ENCODE data around the gene VENTX.

The VENTX gene, protein sequence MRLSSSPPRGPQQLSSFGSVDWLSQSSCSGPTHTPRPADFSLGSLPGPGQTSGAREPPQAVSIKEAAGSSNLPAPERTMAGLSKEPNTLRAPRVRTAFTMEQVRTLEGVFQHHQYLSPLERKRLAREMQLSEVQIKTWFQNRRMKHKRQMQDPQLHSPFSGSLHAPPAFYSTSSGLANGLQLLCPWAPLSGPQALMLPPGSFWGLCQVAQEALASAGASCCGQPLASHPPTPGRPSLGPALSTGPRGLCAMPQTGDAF

DNA sequence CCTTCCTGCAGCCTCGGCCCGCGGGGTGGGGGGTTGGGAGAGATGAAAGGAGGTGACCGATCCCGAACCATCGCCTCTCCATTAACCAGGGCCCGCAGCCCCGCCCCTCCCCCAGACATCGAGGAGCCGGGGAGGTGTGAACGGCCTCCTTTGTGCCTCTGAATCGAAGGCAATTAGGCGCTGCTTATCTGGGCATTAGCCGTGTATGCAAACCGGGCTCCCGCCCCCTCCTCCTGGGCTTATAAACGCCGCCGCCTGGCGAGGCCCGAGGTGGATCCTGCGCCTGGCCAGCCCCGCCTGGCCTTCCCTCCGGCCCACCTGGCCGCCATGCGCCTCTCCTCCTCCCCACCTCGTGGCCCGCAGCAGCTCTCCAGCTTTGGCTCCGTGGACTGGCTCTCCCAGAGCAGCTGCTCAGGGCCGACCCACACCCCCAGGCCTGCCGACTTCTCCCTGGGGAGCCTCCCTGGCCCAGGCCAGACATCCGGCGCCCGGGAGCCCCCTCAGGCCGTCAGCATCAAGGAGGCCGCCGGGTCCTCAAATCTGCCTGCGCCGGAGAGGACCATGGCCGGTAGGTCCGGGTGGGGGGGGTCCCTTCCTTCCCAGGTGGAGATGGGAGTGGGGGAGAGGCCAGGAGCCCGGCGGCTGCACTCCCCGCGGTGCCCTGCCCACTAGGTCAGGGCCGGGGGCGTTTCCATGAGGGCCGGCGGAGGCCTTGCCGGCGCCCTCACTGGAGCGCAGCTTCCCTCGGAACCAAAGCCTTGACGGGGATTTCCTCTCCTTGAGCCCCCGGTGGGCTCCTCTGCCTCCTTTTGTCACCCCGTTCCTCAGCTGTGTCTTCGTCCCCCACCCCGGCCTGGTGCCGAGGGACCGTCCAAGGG is at the start of gene VENTX:
TSS of gene VENTX (plus strand) at position 268 of the 878 bp plus-strand sequence. CDS start at position 328, 60 bp downstream.
- DNase-seq = no peak

DNA sequence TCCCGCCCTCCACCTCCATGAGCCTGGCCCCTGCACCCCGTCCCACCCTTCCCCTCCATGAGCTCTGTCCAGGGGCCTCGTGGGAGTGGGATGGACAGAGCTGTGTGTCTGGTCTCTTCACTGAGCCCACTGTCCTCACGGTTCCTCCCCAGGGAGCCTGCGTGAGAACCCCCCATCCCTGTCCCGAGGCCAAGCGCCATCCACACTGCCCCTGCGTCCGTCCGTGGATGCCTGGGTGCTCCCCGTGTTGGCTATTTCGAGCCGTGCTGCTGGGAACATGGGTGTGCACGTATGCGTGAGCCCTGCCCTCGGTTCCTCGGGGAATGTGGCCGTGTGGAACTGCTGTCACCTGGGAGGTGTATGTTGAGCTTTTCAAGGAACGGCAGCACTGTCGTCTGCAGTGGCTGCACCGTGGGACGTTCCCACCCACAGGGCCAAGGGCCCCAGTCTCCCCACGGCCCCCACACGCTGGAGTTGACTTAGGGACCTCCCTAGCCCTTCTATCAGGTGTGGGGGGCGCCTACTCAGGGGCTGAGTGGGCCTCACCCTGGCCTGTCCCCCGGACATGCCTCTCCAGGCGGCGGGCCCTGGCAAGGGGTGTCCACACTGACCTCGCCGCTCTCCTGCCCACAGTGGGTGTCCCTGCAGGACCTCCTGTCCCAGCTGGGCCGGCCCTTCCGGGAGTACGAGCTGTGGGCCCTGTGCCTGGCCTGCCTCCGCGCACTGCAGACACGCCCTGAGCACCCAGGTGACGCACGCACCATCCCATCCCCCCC is 49.6 kb upstream of the VENTX start:
- no peak for DNase-seq

GRCh38 chr10:133189256-133189655 is 48.4 kb upstream of the VENTX start:
- no peak for DNase-seq

DNA sequence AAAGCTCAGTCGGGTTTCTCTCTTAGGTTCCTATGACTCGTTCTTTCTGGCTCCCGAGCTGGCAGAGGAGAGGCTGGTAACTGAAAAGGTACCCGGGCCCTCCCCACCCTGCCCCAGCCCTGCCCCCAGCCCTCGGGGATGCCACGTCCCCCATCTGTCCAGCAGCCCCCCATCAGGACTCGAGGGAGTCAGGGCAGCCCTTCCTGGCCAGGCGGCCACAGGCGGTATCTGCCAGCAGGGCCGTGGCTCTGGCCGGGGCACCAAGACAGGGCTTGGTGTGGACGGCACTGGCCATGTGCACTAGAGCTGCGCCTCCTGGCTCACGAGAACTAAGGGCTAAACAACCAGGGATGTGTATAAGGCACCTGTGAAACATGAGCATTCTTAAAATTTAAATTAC is 47.9 kb upstream of the VENTX start:
- DNase-seq = no peak

DNA sequence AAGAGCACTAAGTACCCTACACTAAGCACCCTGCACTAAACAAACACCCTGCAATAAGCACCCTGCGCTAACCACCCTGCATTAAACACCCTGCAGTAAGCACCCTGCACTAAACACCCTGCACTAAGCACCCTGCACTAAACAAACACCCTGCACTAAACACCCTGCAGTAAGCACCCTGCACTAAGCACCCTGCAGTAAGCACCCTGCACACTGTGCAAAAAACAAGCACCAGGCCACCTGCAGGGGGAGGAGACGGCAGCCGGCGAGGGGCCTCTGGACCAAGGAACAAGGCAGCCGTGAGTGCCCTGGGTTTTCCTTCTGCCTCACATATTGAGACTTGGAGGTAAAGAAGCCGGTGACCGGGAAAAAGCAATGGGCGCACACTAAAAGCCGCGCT is 47.4 kb upstream of the VENTX start:
- DNase-seq = no peak

- no peak for DNase-seq
Measured at GRCh38 chr10:133191651-133192050, 46.0 kb upstream of the VENTX start.

DNA sequence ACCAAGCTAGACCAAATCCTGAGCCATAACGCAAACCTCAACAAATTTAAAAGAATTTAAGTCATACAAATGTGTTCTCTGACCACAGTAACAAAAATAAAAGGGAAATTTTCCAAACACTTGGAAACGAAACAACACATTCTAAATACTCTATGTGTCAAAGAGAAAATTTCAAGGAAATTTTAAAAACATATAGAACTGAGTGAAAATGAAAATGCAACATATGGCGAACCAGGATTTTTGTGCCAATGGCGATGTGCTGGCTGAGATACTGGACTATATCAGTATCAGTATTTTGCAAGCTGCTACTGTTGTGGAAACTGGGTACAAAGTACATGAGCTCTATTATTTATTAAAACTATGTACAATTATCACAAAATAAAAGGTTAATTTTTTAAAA is 43.5 kb upstream of the VENTX start:
- no peak for DNase-seq

- no peak for DNase-seq
Measured at GRCh38 chr10:133195096-133195495, 42.6 kb upstream of the VENTX start.

- DNase-seq = no peak
Measured at GRCh38 chr10:133195611-133196010, 42.0 kb upstream of the VENTX start.

- DNase-seq = no peak
Measured at GRCh38 chr10:133196221-133196915, 41.3 kb upstream of the VENTX start.

DNA sequence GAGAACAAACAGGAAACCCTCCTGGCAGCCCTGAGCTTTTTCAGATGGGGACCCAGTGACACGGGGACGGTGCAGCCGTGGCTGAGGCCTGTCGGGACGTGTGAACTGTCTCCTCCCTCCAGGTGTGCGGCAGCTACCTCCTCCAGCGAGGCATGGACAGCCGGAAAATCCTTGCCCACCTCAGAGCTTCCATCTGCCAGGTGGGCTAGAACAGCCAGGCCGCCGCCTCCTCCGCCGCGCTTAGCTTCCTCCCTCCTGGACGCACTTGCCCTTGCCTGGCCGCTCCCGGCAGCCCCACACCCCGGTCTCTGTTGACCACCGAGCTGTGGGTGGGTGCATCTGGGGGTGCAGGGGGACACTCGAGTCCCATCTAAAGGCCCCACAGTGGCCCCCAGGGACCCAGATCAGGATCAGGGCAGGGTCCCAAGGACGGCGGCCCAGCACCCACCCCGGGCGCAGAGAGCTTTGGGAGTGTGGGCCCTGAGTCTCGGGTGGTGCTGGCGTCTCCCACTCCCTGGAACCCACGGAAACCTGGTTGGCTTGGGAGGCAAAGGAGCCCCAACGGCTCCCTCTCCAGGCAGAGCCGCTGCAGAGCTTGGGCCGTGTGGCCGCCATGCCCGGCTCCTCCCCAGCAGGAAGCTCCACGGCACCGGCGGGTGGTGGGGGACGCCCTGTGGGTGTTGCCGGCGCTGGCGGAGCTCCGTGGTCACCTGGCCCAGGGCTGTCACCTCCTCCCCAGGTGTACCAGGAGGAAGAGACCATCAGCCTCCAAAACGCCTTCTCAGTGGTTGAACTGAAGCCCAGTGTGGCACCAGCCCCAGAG is 40.5 kb upstream of the VENTX start:
- no peak for DNase-seq

- no peak for DNase-seq
Measured at GRCh38 chr10:133197786-133198185, 39.9 kb upstream of the VENTX start.

GRCh38 chr10:133198206-133198605 is 39.4 kb upstream of the VENTX start:
- no peak for DNase-seq

DNA sequence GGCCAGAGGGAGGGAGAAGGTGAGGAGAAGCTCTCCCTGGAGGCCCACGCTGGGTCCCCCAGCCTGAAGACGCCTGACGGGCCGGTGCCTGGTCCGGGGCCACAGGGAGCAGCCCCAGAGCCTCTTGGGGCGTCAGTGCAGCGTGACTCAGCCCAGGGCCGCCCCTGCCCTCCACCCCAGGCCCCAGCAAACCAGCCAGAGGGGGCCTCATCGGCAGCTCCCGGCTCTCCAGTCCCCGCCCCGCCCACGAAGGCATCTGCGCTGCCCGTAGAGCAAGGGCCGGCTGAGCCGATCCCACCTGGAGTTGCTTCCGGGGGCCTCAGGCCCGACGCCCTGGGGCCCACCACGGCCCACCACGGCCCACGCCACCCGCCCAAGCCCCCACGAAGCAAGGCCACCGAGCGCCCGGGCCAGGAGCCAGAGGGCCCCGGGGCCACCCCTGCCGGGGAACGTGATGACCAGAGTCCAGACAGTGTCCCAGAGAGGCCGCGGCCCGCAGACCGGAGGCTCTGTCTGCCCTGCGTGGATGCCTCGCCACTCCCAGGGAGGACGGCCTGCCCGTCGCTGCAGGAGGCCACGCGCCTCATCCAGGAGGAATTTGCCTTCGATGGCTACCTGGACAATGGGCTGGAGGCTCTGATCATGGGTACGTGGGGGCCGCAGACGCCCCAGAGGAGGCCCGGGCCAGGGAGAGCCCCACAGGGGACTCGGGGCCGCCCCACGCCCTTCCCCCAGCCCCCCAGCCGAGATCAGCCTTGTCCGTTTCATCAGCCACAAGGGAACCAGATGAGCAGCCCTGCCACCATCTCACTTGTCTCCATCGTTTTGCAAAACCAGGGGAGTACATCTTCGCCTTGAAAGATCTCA is 38.8 kb upstream of the VENTX start:
- no peak for DNase-seq

DNA sequence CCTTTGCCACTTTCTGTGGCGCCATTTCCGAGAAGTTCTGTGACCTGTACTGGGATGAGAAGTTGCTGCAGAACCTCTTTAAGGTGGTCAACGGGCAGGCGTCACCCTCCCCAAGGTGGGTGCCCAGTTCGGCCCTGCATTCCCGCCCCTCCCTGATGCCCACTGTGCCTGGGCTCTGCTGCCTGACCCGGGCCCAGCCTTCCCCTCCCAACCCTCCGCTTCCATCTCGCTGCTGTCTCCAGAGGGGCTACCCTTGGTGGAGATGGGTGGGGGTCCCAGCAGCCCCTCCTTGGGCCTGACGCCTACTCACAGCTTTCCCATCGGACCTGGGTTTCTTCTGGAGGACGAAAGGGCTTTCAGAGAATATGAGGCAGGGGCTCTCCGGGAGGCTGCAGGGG is 38.2 kb upstream of the VENTX start:
- no peak for DNase-seq

DNA sequence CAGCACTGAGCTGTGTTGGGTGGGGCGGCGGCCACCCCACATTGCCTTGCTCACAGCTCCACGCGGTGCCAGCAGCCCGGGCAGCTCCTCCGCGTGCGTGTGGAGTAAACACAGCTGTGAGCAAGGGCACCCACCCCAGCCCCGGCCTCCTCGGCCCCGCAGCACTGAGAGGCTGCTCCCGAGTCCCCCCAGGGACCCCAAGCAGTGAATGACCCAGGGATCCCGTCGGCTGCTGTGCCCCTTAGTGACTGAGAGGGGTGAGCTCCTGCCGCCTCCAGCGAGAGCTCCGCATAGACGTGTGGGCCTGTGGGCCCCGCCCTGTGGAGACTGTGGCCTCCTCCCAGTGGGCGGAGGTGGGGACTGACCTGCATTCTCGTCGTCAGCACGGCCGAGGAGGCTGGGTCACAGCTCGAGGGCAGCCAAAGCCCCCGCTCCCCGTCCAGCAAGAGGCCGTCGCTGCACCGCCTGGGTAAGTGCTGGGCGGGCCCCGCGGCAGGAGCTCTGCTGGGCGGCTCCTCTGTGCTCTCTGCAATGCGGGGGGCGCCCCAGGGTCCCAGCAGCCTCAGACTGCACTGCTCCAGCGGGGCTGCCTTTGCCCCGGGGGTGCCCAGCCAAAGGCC is 37.6 kb upstream of the VENTX start:
- no peak for DNase-seq

- no peak for DNase-seq
Measured at GRCh38 chr10:133200621-133201031, 37.0 kb upstream of the VENTX start.

- no peak for DNase-seq
Measured at GRCh38 chr10:133201151-133201947, 36.3 kb upstream of the VENTX start.

GRCh38 chr10:133201948-133202725 is 35.5 kb upstream of the VENTX start:
- no peak for DNase-seq
